CD4-positive, alpha-beta memory T cell (primary cell): ENCODE results near the gene PI16. TPM values are rescaled to one million over a fixed set of nuclear protein-coding genes. Genes with fewer than 3 reads are reported as not detected.

Source experiments
- CTCF ChIA-PET: fragments of 350-600 bp; sonication (Branson Sonifier 250); formaldehyde crosslinking; loops from one replicate; lab custom pipeline; 2021; ENCODE audit warnings: inconsistent platforms; ENCODE audit not compliant: partially characterized antibody; lab: Charles Lee
- POLR2A ChIA-PET: fragments of 350-600 bp; sonication (Branson Sonifier 250); formaldehyde crosslinking; loops from one replicate; lab custom pipeline; 2021; ENCODE audit not compliant: partially characterized antibody; lab: Charles Lee
- DNase-seq, 5 donors: peaks; one replicate each; pipeline versions ENCODE4 v3.0.0 to v3.0.0-alpha.2; 2020 to 2022; ENCODE audit warnings: mixed read lengths in 1 of 5
- H3K27ac ChIP-seq: one replicate; pipeline ENCODE4 v1.7.0; 2013; ENCODE audit warnings: low read depth, low read length
- H3K27me3 ChIP-seq: 2 replicates; pipeline ENCODE4 v1.7.0; 2013; ENCODE audit warnings: mild to moderate bottlenecking, low read length, moderate library complexity; ENCODE audit not compliant: insufficient read depth
- H3K36me3 ChIP-seq: 2 replicates; pipeline ENCODE4 v1.7.0; 2013; ENCODE audit warnings: mild to moderate bottlenecking, low read length, moderate library complexity; ENCODE audit not compliant: insufficient read depth
- H3K4me1 ChIP-seq: 2 replicates; pipeline ENCODE4 v1.7.0; 2013; ENCODE audit warnings: mild to moderate bottlenecking, low read length, moderate library complexity; ENCODE audit not compliant: insufficient read depth
- H3K4me3 ChIP-seq, 2 donors: one replicate each; pipeline ENCODE4 v1.7.0; 2013; ENCODE audit warnings: low read length in 2 of 2, mild to moderate bottlenecking in 1 of 2
- H3K9me3 ChIP-seq, 2 donors: one replicate each; pipeline ENCODE4 v1.7.0; 2013; ENCODE audit warnings: low read length in 2 of 2, control low read depth in 1 of 2; ENCODE audit not compliant: control insufficient read depth in 1 of 2
- H3K27ac Mint-ChIP-seq, 7 donors: one replicate each; pipeline ENCODE4 v1.8.0; 2020 to 2021; ENCODE audit warnings: mixed read lengths in 7 of 7, mild to moderate bottlenecking in 6 of 7, inconsistent platforms in 3 of 7, moderate library complexity in 3 of 7
- H3K27me3 Mint-ChIP-seq, 2 donors: one replicate each; pipeline ENCODE4 v1.8.0; 2020 to 2021; ENCODE audit warnings: mixed read lengths in 2 of 2
- H3K36me3 Mint-ChIP-seq, 2 donors: one replicate each; pipeline ENCODE4 v1.8.0; 2020 to 2021; ENCODE audit warnings: mixed read lengths in 2 of 2, inconsistent platforms in 1 of 2, mild to moderate bottlenecking in 1 of 2
- H3K4me1 Mint-ChIP-seq, 4 donors: one replicate each; pipeline ENCODE4 v1.8.0; 2020 to 2021; ENCODE audit warnings: mixed read lengths in 4 of 4, mild to moderate bottlenecking in 1 of 4
- H3K4me3 Mint-ChIP-seq, 8 donors: one replicate each; pipeline ENCODE4 v1.8.0; 2020 to 2021; ENCODE audit warnings: mixed read lengths in 8 of 8, mild to moderate bottlenecking in 7 of 8, moderate library complexity in 6 of 8, inconsistent platforms in 3 of 8
- H3K9me3 Mint-ChIP-seq, 8 donors: one replicate each; pipeline ENCODE4 v1.8.0; 2020 to 2021; ENCODE audit warnings: mixed read lengths in 8 of 8, mild to moderate bottlenecking in 5 of 8, inconsistent platforms in 3 of 8, moderate library complexity in 1 of 8
- intact Hi-C: fragments of 100-400 bp; cut with micrococcal nuclease; formaldehyde crosslinking; loops from one replicate; pipeline ENCODE4 v1.15.1; 2023
- polyA plus RNA-seq, 2 donors: library from polyadenylated mRNA; unstranded; fragments of 300-500 nt; fragmentation: Illumina TruSeq; gene quantifications; one replicate each; pipeline ENCODE4 v1.2.3, GENCODE V29; 2021
- total RNA-seq, 2 experiments: library from RNA; stranded (reverse); gene quantifications; one replicate each; pipeline ENCODE4 v1.2.3, GENCODE V29; 2021

Gene PI16
- total and polyA plus RNA-seq, 4 experiments from 2014 or later = 5.8 to 53.8 (median 18.8) TPM

- H3K27ac Mint-ChIP-seq = peak overlapping the region; percentile 90 to 98 (median 94)
- Histone ChIP-seq H3K27me3 (no peaks in the 10 kb centered on the region), H3K27ac (no peak overlapping the region), H3K9me3 (no peaks in the 10 kb centered on the region), H3K36me3 (no peaks in the 10 kb centered on the region), H3K4me1 (peaks cover 66% of the 10 kb centered on the region), H3K4me3 (no peak overlapping the region)
- H3K27me3 Mint-ChIP-seq = no peaks in the 10 kb centered on the region
- H3K9me3 Mint-ChIP-seq = no peaks in the 10 kb centered on the region
- H3K36me3 Mint-ChIP-seq = peaks cover 5 to 12% of the 10 kb centered on the region in 2 donors
- ChIA-PET POLR2A (interaction anchor here (1.4 to 3.0 kb wide), 3 partner anchors 7 to 76 kb away, joined by 3 to 26 read pairs (median 12); partner anchors contain the start of genes C6orf89, MTCH1 and PI16), CTCF (interaction anchor here (1.6 to 2.5 kb wide), 2 partner anchors 8 to 56 kb away, joined by 3 to 10 read pairs; no protein-coding TSS in a partner anchor)
- H3K4me3 Mint-ChIP-seq = peak overlapping the region in 3 of 8 donors; percentile 15 to 47 (median 17)
- H3K4me1 Mint-ChIP-seq = peaks cover 41 to 73% (median 59%) of the 10 kb centered on the region in 4 donors
- intact Hi-C loops = loop anchor here (5.0 kb wide), 1 partner anchor 49 kb away; no protein-coding TSS in a partner anchor
- no peak for DNase-seq
Observed at GRCh38 chr6:36961441-36962435, 7.2 kb downstream of the PI16 start.

GRCh38 chr6:36962874-36963273, 8.3 kb downstream of the PI16 start:
- Histone ChIP-seq H3K4me3 (no peak overlapping the region), H3K27ac (peak overlapping the region; percentile 55), H3K36me3 (peaks cover 11% of the 10 kb centered on the region), H3K4me1 (peaks cover 55% of the 10 kb centered on the region), H3K9me3 (no peaks in the 10 kb centered on the region), H3K27me3 (no peaks in the 10 kb centered on the region)
- peak overlapping the region; percentile 90 to 98 (median 94) for H3K27ac Mint-ChIP-seq
- CTCF ChIA-PET = interaction anchor here (1.2 to 2.5 kb wide), 4 partner anchors 9 to 77 kb away, joined by 3 to 10 read pairs (median 4); partner anchors contain the start of gene C6orf89
- POLR2A ChIA-PET = interaction anchor here (1.2 to 3.7 kb wide), 5 partner anchors 8 to 208 kb away, joined by 3 to 33 read pairs (median 12); partner anchors contain the start of genes C6orf89, MTCH1 and PI16
- intact Hi-C loops = loop anchor here (1.0 to 5.0 kb wide), 3 partner anchors 23 to 78 kb away; partner anchors contain the start of genes C6orf89 and MTCH1
- H3K4me3 Mint-ChIP-seq = peak overlapping the region; percentile 49 to 87 (median 71)
- H3K27me3 Mint-ChIP-seq = no peaks in the 10 kb centered on the region
- peaks cover 33 to 64% (median 50%) of the 10 kb centered on the region in 4 donors for H3K4me1 Mint-ChIP-seq
- no peaks in the 10 kb centered on the region for H3K9me3 Mint-ChIP-seq
- H3K36me3 Mint-ChIP-seq = peaks cover 11 to 22% of the 10 kb centered on the region in 2 donors
- peak; percentile 83 to 90 (median 85) for DNase-seq

- Histone ChIP-seq H3K4me3 (no peak overlapping the region), H3K27me3 (no peaks in the 10 kb centered on the region), H3K36me3 (peaks cover 19% of the 10 kb centered on the region), H3K9me3 (no peaks in the 10 kb centered on the region), H3K27ac (peak overlapping the region; percentile 55), H3K4me1 (peaks cover 51% of the 10 kb centered on the region)
- H3K36me3 Mint-ChIP-seq = peaks cover 19 to 30% of the 10 kb centered on the region in 2 donors
- peaks cover 33 to 64% (median 50%) of the 10 kb centered on the region in 4 donors for H3K4me1 Mint-ChIP-seq
- H3K4me3 Mint-ChIP-seq = peak overlapping the region; percentile 52 to 80 (median 70)
- peak; percentile 40 to 58 (median 49) for DNase-seq
- intact Hi-C loops = loop anchor here (1.0 to 5.0 kb wide), 3 partner anchors 23 to 78 kb away; partner anchors contain the start of genes C6orf89 and MTCH1
- no peaks in the 10 kb centered on the region for H3K9me3 Mint-ChIP-seq
- ChIA-PET POLR2A (interaction anchor here (1.0 to 3.7 kb wide), 8 partner anchors 9 to 207 kb away, joined by 3 to 33 read pairs (median 4); partner anchors contain the start of genes C6orf89, MTCH1 and PI16), CTCF (interaction anchor here (0.6 to 2.5 kb wide), 5 partner anchors 10 to 1048 kb away, joined by 3 to 10 read pairs (median 3); partner anchors contain the start of gene C6orf89)
- no peaks in the 10 kb centered on the region for H3K27me3 Mint-ChIP-seq
- H3K27ac Mint-ChIP-seq = peak overlapping the region; percentile 90 to 98 (median 94)
Observed at GRCh38 chr6:36963451-36964290, 9.1 kb downstream of the PI16 start.

DNA sequence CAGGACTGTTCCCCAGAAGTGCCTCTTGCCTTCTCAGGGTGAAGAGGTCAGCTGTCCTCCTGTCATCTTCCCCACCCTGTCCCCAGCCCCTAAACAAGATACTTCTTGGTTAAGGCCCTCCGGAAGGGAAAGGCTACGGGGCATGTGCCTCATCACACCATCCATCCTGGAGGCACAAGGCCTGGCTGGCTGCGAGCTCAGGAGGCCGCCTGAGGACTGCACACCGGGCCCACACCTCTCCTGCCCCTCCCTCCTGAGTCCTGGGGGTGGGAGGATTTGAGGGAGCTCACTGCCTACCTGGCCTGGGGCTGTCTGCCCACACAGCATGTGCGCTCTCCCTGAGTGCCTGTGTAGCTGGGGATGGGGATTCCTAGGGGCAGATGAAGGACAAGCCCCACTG, 9.8 kb downstream of the PI16 start:
- peak overlapping the region in 2 of 8 donors; percentile 13 to 62 for H3K4me3 Mint-ChIP-seq
- ChIA-PET CTCF (interaction anchor here (0.6 to 2.5 kb wide), 4 partner anchors 15 to 1049 kb away, joined by 3 to 10 read pairs (median 5); partner anchors contain the start of gene C6orf89), POLR2A (interaction anchor here (1.0 to 3.7 kb wide), 7 partner anchors 8 to 207 kb away, joined by 3 to 33 read pairs (median 4); partner anchors contain the start of genes C6orf89, MTCH1 and PI16)

GRCh38 chr6:36964908-36965307, 10.4 kb downstream of the PI16 start:
- Mint-ChIP-seq H3K27me3 (no peaks in the 10 kb centered on the region), H3K27ac (peak overlapping the region; percentile 72 to 93 (median 90)), H3K9me3 (no peaks in the 10 kb centered on the region), H3K4me1 (peaks cover 32 to 62% (median 49%) of the 10 kb centered on the region in 4 donors), H3K36me3 (peaks cover 28 to 40% of the 10 kb centered on the region in 2 donors), H3K4me3 (peak overlapping the region in 4 of 8 donors; percentile 12 to 62 (median 47))
- Histone ChIP-seq H3K4me1 (peaks cover 50% of the 10 kb centered on the region), H3K27ac (peak overlapping the region; percentile 55), H3K36me3 (peaks cover 31% of the 10 kb centered on the region), H3K4me3 (no peak overlapping the region), H3K27me3 (no peaks in the 10 kb centered on the region), H3K9me3 (no peaks in the 10 kb centered on the region)
- intact Hi-C loops = loop anchor here (5.0 kb wide), 1 partner anchor 53 kb away; no protein-coding TSS in a partner anchor
- ChIA-PET CTCF (interaction anchor here (1.7 kb wide), 1 partner anchor 14 kb away, joined by 4 read pairs; no protein-coding TSS in a partner anchor), POLR2A (interaction anchor here (1.6 to 3.7 kb wide), 4 partner anchors 10 to 79 kb away, joined by 4 to 33 read pairs (median 19); partner anchors contain the start of genes C6orf89, MTCH1 and PI16)
- DNase-seq = no peak

More for the DNA sequence above, 9.8 kb downstream of the PI16 start:
- intact Hi-C loops = loop anchor here (5.0 kb wide), 1 partner anchor 52 kb away; no protein-coding TSS in a partner anchor
- H3K36me3 ChIP-seq = peaks cover 26% of the 10 kb centered on the region
- Mint-ChIP-seq H3K27ac (peak overlapping the region; percentile 72 to 94 (median 90)), H3K27me3 (no peaks in the 10 kb centered on the region), H3K9me3 (no peaks in the 10 kb centered on the region), H3K36me3 (peaks cover 24 to 35% of the 10 kb centered on the region in 2 donors), H3K4me1 (peaks cover 33 to 64% (median 50%) of the 10 kb centered on the region in 4 donors)
- H3K9me3 ChIP-seq = no peaks in the 10 kb centered on the region
- no peak overlapping the region for H3K4me3 ChIP-seq
- peaks cover 51% of the 10 kb centered on the region for H3K4me1 ChIP-seq
- H3K27ac ChIP-seq = peak overlapping the region; percentile 55
- no peaks in the 10 kb centered on the region for H3K27me3 ChIP-seq
- DNase-seq = no peak

GRCh38 chr6:36967301-36967700, 12.8 kb downstream of the PI16 start:
- H3K27ac Mint-ChIP-seq = peak overlapping the region in 4 of 7 donors; percentile 18 to 79 (median 61)

More at GRCh38 chr6:36967301-36967700, 12.8 kb downstream of the PI16 start:
- no peaks in the 10 kb centered on the region for H3K27me3 ChIP-seq
- ChIA-PET POLR2A (interaction anchor here (0.9 to 1.3 kb wide), 2 partner anchors 43 to 82 kb away, joined by 3 to 4 read pairs; no protein-coding TSS in a partner anchor), CTCF (interaction anchor here (1.7 kb wide), 1 partner anchor 12 kb away, joined by 4 read pairs; no protein-coding TSS in a partner anchor)
- Mint-ChIP-seq H3K27me3 (no peaks in the 10 kb centered on the region), H3K36me3 (peaks cover 42 to 59% of the 10 kb centered on the region in 2 donors), H3K4me1 (peaks cover 23 to 41% (median 30%) of the 10 kb centered on the region in 4 donors), H3K9me3 (no peaks in the 10 kb centered on the region), H3K4me3 (no peak overlapping the region)
- no peak for DNase-seq
- intact Hi-C loops = no loop called here
- peaks cover 55% of the 10 kb centered on the region for H3K36me3 ChIP-seq
- H3K27ac ChIP-seq = no peak overlapping the region
- no peaks in the 10 kb centered on the region for H3K9me3 ChIP-seq
- no peak overlapping the region for H3K4me3 ChIP-seq
- H3K4me1 ChIP-seq = peaks cover 30% of the 10 kb centered on the region
